SU-DHL-6 (cell line): ENCODE measurements around the gene SWT1.

Experiments used
- CTCF ChIP-seq: fragments of 200-600 bp; sonication (generic); IDR thresholded peaks from one replicate; pipeline ENCODE4 v1.5.1; 2017; ENCODE audit warnings: antibody characterized with exemption, mild to moderate bottlenecking, low read length, moderate library complexity; ENCODE audit not compliant: insufficient read depth, poor library complexity, severe bottlenecking
- EZH2phosphoT487 ChIP-seq: fragments of 200-600 bp; sonication (generic), shearing (Covaris generic); conservative IDR thresholded peaks from 2 replicates; pipeline ENCODE4 v1.6.1; 2018; ENCODE audit warnings: mild to moderate bottlenecking, antibody characterized with exemption, low read length, moderate library complexity, mixed read lengths

- TF ChIP-seq CTCF: no peak
- TF ChIP-seq EZH2phosphoT487: no peak
Observed at GRCh38 chr1:185291652-185292051, 134.7 kb downstream of the SWT1 start.
